Stimulated activated naive B cell treated with anti-CD40 and anti-IgM and Interleukin-4, amounts not matched to agents 10 μg/mL and 1 μg/mL and 100 μg/mL, for 72 hours (primary cell): ENCODE data around the gene ALPP.
"Not testable (repeated sequence)": the region's sequence is repeated elsewhere in the genome, so short reads cannot be mapped to it uniquely, and the experiment has no call there.

ENCODE experiments used
- ATAC-seq, 2 donors: fragments of 150-1000 bp; cut with Tn5 transposase; replicated peaks; 2 replicates each; pipeline ENCODE4 v1.10.0; 2021; ENCODE audit warnings: moderate library complexity in 1 of 2
- DNase-seq: peaks from one replicate; pipeline ENCODE4 v3.0.0; 2021
- H3K27ac Mint-ChIP-seq: one replicate; pipeline ENCODE4 v1.8.0; 2022; ENCODE audit warnings: mild to moderate bottlenecking, mixed read lengths
- H3K27me3 Mint-ChIP-seq, 2 donors: one replicate each; pipeline ENCODE4 v1.8.0; 2022; ENCODE audit warnings: mixed read lengths in 2 of 2
- H3K36me3 Mint-ChIP-seq, 2 donors: one replicate each; pipeline ENCODE4 v1.8.0; 2022; ENCODE audit warnings: mixed read lengths in 2 of 2, mild to moderate bottlenecking in 1 of 2
- H3K4me1 Mint-ChIP-seq, 2 donors: one replicate each; pipeline ENCODE4 v1.8.0; 2022; ENCODE audit warnings: mixed read lengths in 2 of 2, mild to moderate bottlenecking in 1 of 2
- H3K4me3 Mint-ChIP-seq, 2 donors: one replicate each; pipeline ENCODE4 v1.8.0; 2022; ENCODE audit warnings: mild to moderate bottlenecking in 2 of 2, mixed read lengths in 2 of 2, moderate library complexity in 1 of 2
- H3K9me3 Mint-ChIP-seq, 2 donors: one replicate each; pipeline ENCODE4 v1.8.0; 2022; ENCODE audit warnings: mixed read lengths in 2 of 2, mild to moderate bottlenecking in 1 of 2

ALPP gene

DNA sequence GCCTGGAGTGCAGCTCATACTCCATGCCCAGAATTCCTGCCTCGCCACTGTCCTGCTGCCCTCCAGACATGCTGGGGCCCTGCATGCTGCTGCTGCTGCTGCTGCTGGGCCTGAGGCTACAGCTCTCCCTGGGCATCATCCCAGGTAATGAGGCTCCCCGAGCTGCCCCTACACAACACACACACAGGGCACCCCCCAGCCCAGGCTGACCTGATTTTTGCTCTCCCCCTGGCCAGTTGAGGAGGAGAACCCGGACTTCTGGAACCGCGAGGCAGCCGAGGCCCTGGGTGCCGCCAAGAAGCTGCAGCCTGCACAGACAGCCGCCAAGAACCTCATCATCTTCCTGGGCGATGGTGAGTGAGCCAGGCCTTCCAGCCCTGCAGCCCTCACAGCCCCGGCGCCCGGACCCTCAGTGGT, at the start of gene ALPP:
TSS of gene ALPP (plus strand) at position 17 of the 417 bp plus-strand sequence. CDS start at position 69, 52 bp downstream.
- H3K27me3 Mint-ChIP-seq = peaks cover 18 to 20% of the 10 kb centered on the region in 2 donors
- H3K27ac Mint-ChIP-seq = peak within 1 kb of the TSS; percentile 34
- H3K4me1 Mint-ChIP-seq, H3K36me3 Mint-ChIP-seq, H3K9me3 Mint-ChIP-seq, DNase-seq, ATAC-seq, H3K4me3 Mint-ChIP-seq: not testable (repeated sequence)

DNA sequence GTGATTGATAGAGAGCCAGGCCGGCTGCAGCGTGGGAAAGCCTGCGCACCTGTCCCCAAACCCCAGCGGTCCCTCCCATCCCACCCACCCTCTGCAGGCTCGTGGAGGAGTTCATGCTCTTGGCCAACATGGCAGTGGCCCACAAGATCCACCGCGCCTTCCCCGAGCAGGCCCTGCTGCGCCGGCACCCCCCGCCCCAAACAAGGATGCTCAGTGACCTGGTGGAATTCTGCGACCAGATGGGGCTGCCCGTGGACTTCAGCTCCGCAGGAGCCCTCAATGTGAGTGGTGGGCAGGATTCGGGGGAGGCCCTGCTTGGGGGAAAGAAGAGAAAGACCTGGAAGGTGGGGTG, 48.9 kb upstream of the ALPP start:
- DNase-seq (no peak), ATAC-seq (no peak)
- peaks cover 16 to 26% of the 10 kb centered on the region in 2 donors for H3K4me1 Mint-ChIP-seq
- peaks cover 6 to 8% of the 10 kb centered on the region in 2 donors for H3K36me3 Mint-ChIP-seq
- H3K27me3 Mint-ChIP-seq = no peaks in the 10 kb centered on the region
- no peak overlapping the region for H3K4me3 Mint-ChIP-seq
- no peaks in the 10 kb centered on the region for H3K9me3 Mint-ChIP-seq
- H3K27ac Mint-ChIP-seq = no peak overlapping the region

DNA sequence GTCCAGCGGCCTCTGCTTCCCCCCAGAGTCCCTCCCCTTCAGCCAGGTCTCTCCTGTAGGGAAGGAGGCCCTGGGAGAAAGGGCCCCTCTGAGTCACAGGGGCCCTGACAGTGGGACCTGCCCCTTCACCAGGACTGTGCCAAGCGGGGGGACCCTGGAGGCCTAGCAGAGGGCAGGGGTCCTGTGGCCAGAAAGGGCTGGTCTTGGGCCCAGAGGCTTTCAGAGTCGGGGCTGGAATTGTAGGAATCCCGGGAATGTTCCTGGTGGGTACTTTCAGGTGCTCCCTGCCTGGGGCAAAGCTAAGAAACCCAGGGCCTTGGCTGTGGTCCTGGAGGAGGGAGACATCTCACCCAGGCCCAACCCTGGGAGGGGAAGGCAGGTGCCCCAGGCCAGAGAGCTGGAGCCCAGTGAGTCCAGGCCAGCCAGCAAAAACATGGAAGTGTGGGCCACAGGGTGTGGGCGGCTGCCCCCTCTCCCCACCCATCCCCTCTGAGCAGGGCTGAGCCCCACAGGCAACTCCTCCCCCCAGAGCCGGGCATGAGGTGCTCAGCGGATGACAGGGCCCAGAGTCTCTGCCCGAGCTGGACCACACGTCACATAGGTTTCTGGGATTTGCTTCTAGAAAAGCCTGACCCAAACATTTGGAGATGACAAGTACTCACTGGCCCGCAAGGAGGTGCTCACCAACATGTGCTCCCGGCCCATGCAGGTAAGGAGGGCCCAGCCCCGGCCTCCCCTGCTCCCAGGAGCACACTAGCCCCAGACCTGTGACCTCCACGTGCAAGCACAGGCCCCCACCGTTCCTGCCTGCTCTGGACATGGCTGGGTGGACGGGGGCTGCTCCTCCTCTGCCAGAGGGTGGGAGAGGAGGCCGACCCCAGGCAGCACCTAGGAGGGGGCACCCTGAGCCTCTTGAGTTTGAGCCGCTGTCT, 48.2 kb upstream of the ALPP start:
- no peak for DNase-seq
- Mint-ChIP-seq H3K4me1 (peaks cover 16 to 26% of the 10 kb centered on the region in 2 donors), H3K27me3 (no peaks in the 10 kb centered on the region), H3K4me3 (no peak overlapping the region), H3K9me3 (no peaks in the 10 kb centered on the region), H3K36me3 (peaks cover 6 to 8% of the 10 kb centered on the region in 2 donors), H3K27ac (no peak overlapping the region)
- no peak for ATAC-seq

DNA sequence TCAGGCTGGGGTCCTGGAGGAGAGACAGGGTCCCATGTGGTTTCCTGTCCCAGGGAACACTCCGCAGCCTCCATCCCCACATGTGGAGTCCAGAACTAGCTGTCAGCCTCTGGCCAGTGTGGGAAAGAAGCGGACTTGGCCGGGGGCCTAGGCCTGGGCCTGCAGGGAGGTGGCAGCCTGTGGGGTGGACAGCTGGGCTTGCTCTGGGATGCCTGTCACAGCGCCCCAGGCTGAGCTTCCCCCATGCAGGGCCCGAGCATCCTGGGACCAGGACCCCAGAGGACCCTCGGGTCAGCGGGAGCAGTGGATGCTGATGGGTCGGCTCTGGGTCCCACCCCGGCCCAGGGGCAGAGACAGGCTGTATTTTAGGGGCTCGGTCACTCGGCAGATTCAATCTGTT, 47.5 kb upstream of the ALPP start:
- not testable (repeated sequence) for H3K4me3 Mint-ChIP-seq, H3K27me3 Mint-ChIP-seq, H3K9me3 Mint-ChIP-seq

DNA sequence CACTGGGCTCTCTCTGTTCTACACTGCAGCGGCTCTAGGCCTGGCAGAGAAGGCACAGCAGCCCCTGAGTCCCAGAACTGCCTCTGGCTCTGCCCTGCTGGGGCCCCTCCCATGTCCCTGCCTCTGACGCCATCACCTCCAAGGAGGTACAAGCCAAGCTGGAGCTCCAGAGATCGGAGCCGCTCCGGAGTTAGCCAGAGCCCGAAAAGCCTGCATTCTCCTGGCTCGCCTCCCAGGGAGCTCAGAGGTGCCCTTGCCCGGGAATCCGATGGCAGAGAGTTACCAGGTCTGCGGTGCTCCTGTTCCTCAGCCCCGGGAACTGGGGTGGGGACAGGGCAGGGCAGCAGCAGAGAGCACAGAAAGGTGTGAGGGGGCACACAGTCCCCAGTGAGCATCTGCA, 46.9 kb upstream of the ALPP start:
- not testable (repeated sequence) for ATAC-seq, H3K9me3 Mint-ChIP-seq, H3K4me3 Mint-ChIP-seq, DNase-seq, H3K27ac Mint-ChIP-seq, H3K27me3 Mint-ChIP-seq, H3K36me3 Mint-ChIP-seq
- peaks cover 15 to 22% of the 10 kb centered on the region in 2 donors for H3K4me1 Mint-ChIP-seq

More for the DNA sequence above, 47.5 kb upstream of the ALPP start:
- not testable (repeated sequence) for H3K27ac Mint-ChIP-seq, ATAC-seq, DNase-seq, H3K36me3 Mint-ChIP-seq
- H3K4me1 Mint-ChIP-seq = peaks cover 16 to 26% of the 10 kb centered on the region in 2 donors

DNA sequence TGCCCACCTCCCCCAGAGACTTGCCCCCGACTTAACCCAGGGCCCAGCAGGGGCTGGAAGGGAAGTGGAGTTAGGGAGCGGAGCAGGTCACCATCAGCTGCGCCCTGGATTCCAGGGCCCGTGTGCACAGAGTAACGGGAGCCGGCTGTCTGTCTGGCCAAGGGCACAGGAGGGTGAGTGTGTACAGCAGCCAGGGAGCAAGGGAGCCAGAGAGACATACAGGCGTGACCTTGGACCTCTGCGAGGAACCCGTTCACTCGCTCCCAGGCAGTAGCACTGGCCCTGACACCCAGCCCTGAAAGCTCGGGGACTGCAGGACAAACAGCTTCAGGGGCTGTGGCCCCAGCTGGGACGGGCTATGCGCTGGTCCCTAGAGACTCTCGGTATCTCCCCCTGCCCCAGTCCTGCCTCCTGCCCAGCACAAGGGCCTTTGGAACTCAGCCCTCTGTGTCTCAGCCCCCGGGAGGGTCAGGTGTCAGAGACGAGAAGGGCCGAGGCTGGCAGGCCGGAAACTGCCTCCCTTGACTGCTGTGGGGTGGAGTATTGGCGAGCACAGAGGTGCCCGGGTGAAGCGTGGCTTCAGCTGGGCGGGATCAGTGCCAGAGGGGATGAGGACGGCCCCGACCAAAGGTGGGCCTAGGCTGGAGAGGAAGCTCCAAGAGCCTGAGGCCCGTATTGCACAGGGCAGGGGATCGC, 46.2 kb upstream of the ALPP start:
- not testable (repeated sequence) for H3K4me3 Mint-ChIP-seq, H3K9me3 Mint-ChIP-seq, DNase-seq, H3K27ac Mint-ChIP-seq, H3K27me3 Mint-ChIP-seq, H3K36me3 Mint-ChIP-seq, ATAC-seq
- peaks cover 11 to 15% of the 10 kb centered on the region in 2 donors for H3K4me1 Mint-ChIP-seq

DNA sequence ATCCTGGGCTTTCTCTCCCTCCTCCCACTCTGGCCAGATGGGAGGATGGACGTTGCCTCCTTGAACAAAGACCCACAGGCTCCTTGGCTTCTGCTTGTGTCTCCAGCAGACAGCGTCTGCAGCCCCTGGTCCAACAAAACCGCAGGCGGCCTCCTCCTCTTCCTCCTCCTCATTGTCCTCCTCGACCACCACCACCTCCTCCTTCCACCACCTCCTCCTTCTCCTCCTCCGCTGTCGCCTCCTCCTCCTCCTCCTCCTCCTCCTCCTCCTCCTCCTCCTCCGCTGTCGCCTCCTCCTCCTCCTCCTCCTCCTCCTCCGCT, 45.7 kb upstream of the ALPP start:
- DNase-seq = no peak
- no peaks in the 10 kb centered on the region for H3K9me3 Mint-ChIP-seq
- no peak overlapping the region for H3K27ac Mint-ChIP-seq
- H3K4me3 Mint-ChIP-seq = no peak overlapping the region
- ATAC-seq = no peak
- H3K27me3 Mint-ChIP-seq = no peaks in the 10 kb centered on the region
- H3K36me3 Mint-ChIP-seq = peaks cover 9 to 10% of the 10 kb centered on the region in 2 donors
- H3K4me1 Mint-ChIP-seq = peaks cover 7 to 10% of the 10 kb centered on the region in 2 donors

DNA sequence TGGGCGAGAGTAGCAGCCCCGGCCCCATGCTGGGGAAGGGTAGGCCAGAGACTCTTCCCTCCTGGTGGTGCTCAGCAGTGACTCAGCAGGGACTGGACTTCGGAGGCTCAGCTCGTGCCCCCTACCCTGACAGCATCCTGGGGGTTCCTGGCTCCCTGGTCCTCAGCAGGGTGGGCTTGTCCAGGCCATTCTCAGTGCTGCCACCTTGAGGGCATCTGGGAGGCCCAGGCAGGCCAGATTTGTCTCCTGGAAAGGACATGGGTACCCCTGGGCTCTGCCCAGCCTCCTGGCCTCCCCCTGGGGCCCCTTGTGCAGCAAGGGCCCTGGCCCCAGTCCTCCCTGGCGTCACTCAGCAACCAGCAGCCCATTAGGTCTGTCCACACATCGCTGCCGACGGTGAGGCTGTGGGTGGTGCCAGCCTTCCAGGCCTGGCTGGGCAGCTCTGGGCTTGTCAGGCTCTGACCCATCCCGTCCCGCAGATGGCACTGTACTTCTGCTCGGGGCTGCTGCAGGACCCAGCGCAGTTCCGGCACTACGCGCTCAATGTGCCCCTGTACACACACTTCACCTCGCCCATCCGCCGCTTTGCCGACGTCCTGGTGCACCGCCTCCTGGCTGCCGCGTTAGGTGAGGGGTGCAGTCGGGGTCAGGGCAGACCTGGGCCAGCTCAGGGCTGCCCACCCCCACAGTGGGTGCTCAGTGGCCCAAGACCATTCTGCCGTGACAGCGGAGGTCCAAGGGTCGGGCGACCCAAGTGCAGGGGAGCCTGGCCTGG, 45.0 kb upstream of the ALPP start:
- Mint-ChIP-seq H3K27me3 (no peaks in the 10 kb centered on the region), H3K9me3 (no peaks in the 10 kb centered on the region), H3K27ac (no peak overlapping the region), H3K4me3 (no peak overlapping the region), H3K36me3 (peaks cover 9 to 10% of the 10 kb centered on the region in 2 donors), H3K4me1 (peaks cover under 1 to 3% of the 10 kb centered on the region in 2 donors)
- ATAC-seq (no peak), DNase-seq (no peak)

DNA sequence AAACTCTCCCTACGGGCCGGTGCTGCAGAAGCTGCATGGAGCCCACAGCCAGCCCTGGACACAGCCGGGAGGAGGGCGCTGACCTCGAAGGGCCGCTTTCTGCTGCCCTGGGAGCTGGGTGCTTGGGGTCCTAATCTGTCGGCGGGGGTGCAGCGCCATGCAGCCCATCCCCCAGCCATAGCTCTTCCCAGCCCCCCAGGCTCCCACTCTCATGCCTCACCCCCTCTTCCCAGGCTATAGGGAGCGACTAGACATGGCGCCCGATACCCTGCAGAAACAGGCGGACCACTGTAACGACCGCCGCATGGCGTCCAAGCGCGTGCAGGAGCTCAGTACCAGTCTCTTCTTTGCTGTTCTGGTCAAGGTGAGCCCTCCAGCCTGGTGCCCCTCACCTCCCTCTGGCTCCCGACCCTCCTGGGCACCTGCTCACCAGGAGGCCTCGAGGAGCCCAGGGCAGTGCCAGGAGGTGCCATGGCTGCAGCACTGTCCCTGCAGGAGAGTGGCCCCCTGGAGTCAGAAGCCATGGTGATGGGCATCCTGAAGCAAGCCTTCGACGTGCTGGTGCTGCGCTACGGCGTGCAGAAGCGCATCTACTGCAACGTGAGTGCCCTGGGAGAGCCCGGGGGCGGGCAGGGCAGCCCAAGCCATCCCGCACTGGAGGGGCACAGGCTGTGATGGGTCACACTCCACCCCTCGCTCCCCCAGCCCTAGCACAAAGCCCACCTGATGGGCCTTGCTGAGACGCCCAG, 44.2 kb upstream of the ALPP start:
- not testable (repeated sequence) for ATAC-seq, H3K27me3 Mint-ChIP-seq

DNA sequence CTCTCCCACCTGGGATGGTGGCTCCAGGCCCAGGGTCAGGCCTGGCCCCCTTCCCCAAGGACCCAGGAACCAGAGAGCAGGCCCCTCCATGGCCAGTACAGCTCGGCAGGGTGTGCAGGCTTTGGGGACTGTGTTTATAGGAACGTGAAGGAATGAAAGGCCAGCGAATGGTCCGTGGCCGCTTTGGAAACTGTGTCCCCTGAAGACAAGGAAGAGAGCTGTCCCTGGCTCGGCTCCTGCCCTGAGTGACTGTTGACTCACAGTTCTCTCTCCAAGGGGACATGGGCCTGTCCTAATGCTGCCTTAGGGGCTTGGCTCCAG, 43.7 kb upstream of the ALPP start:
- not testable (repeated sequence) for ATAC-seq, H3K27ac Mint-ChIP-seq, H3K4me1 Mint-ChIP-seq, H3K9me3 Mint-ChIP-seq, H3K4me3 Mint-ChIP-seq, DNase-seq, H3K27me3 Mint-ChIP-seq
- peaks cover 9 to 21% of the 10 kb centered on the region in 2 donors for H3K36me3 Mint-ChIP-seq

More for the DNA sequence above, 44.2 kb upstream of the ALPP start:
- not testable (repeated sequence) for H3K4me3 Mint-ChIP-seq, DNase-seq, H3K27ac Mint-ChIP-seq, H3K4me1 Mint-ChIP-seq, H3K9me3 Mint-ChIP-seq
- peaks cover 9 to 17% of the 10 kb centered on the region in 2 donors for H3K36me3 Mint-ChIP-seq

DNA sequence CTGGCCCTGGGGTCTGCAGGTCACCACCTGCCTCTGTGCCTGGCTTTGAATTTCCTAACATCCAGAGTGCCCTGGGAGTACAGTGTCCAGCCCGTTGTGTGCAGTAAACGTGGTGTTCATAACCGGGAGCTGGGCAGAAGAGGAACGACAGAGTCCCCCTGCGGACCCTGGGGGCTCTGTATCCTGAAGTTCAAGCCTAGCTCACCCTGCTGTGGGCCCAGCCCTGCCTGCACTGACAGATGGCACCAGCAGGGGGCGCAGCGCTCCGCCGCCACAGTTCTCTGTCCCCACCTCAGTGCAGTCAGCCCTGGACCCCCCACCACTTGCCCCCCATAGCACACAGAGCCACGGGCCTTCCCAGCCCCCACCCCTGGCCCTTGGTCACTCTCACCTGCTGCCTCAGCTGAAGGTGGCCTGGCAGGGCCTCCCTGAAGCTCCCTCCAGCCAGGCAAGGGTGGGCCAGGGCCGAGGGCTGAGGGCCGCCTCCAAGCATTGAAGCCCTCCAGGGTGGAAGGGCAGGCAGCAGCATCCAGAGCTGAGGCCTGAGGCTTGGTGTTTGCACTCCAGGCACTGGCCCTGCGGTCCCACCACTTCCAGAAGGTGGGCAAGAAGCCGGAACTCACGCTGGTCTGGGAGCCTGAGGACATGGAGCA, 43.2 kb upstream of the ALPP start:
- H3K4me3 Mint-ChIP-seq, DNase-seq, H3K9me3 Mint-ChIP-seq, H3K27ac Mint-ChIP-seq, H3K4me1 Mint-ChIP-seq, H3K27me3 Mint-ChIP-seq: not testable (repeated sequence)
- H3K36me3 Mint-ChIP-seq = peaks cover 9 to 23% of the 10 kb centered on the region in 2 donors
- ATAC-seq = peak; percentile 66 to 77

DNA sequence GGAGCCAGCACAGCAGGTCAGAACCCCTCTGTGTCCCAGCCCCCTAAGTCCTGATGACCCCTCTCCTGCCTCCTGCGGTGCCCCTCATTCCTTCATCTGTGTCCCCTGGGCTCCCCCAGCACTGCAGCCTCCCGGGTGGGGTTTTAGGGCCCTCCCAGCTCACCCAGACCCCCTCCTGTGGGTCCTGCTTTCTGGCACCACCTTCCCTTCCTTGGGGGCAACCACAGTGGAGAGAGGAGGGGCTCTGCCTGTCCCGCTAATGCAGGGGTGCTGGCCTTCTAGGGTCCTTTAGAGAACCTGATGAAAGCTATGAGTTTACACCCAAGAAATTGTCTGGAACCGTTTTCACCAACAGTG, 42.7 kb upstream of the ALPP start:
- DNase-seq = no peak
- Mint-ChIP-seq H3K27ac (no peak overlapping the region), H3K36me3 (peaks cover 9 to 27% of the 10 kb centered on the region in 2 donors), H3K4me1 (no peaks in the 10 kb centered on the region), H3K27me3 (no peaks in the 10 kb centered on the region), H3K9me3 (no peaks in the 10 kb centered on the region), H3K4me3 (no peak overlapping the region)
- ATAC-seq = no peak

DNA sequence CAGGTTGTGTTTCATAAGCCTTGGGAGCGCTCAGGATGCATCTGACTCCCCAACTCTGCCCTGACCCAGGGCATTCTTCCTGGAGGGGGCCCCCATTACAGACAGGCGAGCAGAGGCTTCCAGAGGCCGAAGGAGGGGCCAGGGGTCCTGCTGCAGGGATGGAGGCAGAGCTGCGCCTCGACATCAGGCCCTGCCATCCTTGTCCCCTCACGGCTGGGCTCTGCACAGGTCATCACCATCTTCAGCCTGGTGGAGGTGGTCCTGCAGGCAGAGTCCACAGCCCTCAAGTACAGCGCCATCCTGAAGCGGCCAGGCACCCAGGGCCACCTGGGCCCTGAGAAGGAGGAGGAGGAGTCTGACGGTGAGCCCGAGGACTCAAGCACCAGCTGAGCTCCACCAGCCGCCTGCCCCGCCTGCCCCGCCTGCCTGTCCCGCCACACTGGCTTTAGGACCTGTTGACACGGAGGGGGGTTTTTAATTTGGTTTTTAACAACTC, 42.3 kb upstream of the ALPP start:
- peaks cover 8 to 30% of the 10 kb centered on the region in 2 donors for H3K36me3 Mint-ChIP-seq
- no peaks in the 10 kb centered on the region for H3K4me1 Mint-ChIP-seq
- no peak overlapping the region for H3K27ac Mint-ChIP-seq
- H3K27me3 Mint-ChIP-seq = no peaks in the 10 kb centered on the region
- DNase-seq = no peak
- H3K4me3 Mint-ChIP-seq = no peak overlapping the region
- no peaks in the 10 kb centered on the region for H3K9me3 Mint-ChIP-seq
- no peak for ATAC-seq
